NOMO-1 treated with dmso at 0.1 percent for 144 hours (cell line): Measurements from ENCODE around the gene ZNF267.
"Not testable (repeated sequence)": the region's sequence is repeated elsewhere in the genome, so short reads cannot be mapped to it uniquely, and the experiment has no call there.

ENCODE experiments used
- DNase-seq: peaks from one replicate; lab custom pipeline; 2025; ENCODE audit not compliant: unreplicated experiment; lab: John Stamatoyannopoulos, UW

Gene ZNF267

GRCh38 chr16:31877876-31878642, 4.5 kb downstream of the ZNF267 start:
- DNase-seq, result no peak

- DNase-seq, result no peak
These were observed 6.3 kb downstream of the ZNF267 start for GRCh38 chr16:31879937-31880321.

- DNase-seq, result no peak
These were observed 6.8 kb downstream of the ZNF267 start for GRCh38 chr16:31880322-31880979.

GRCh38 chr16:31886227-31886626, 12.6 kb downstream of the ZNF267 start:
- no peak for DNase-seq

- no peak for DNase-seq
These were observed 15.1 kb downstream of the ZNF267 start for GRCh38 chr16:31888735-31889134.

GRCh38 chr16:31892111-31892510, 18.5 kb downstream of the ZNF267 start:
- not testable (repeated sequence) for DNase-seq

- DNase-seq, result no peak
These were observed 20.2 kb downstream of the ZNF267 start for GRCh38 chr16:31893824-31894223.

- DNase-seq, result no peak
These were observed 23.7 kb downstream of the ZNF267 start for GRCh38 chr16:31897283-31897682.

DNA sequence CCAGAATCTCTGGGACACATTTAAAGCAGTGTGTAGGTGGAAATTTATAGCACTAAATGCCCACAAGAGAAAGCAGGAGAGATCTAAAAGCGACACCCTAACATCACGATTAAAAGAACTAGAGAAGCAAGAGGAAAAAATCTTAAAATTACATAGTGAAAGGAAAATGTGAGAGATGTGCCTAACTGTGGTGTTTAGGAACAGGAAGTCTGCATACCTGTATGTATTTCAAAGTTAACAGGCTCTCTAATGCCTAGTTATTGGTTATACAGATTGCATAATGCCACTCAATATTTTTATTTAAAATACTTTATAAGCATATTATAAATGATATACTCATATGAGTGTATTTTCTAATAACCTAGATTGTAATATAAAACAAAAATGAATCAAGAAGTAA, 25.9 kb downstream of the ZNF267 start:
- no peak for DNase-seq

DNA sequence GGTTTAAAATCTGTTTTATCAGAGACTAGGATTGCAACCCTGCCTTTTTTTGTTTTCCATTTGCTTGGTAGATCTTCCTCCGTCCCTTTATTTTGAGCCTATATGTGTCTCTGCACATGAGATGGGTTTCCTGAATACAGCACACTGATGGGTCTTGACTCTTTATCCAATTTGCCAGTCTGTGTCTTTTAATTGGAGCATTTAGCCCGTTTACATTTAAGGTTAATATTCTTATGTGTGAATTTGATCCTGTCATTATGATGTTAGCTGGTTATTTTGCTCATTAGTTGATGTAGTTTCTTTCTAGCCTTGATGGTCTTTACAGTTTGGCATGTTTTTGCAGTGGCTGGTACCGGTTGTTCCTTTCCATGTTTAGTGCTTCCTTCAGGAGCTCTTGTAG, 31.0 kb downstream of the ZNF267 start:
- DNase-seq, result not testable (repeated sequence)

DNA sequence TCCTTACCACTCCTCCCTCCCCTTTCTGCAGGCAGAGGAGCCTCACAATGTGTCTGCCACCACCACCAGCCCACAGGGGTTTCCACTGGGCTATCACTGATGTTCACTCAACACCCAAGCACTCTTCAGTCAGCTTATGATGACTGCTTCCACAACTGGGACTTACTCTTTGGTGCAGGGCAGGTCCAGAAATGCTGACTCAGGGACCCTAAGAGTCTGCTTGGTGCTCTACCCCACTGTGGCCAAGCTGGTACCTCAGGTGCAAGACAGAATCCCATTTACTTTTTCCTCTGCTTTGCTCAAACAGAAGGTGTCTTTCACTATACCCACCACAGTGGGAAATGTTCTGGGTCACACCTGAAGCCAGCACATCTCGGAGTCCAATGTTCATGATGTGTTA, 40.1 kb downstream of the ZNF267 start:
- no peak for DNase-seq

DNA sequence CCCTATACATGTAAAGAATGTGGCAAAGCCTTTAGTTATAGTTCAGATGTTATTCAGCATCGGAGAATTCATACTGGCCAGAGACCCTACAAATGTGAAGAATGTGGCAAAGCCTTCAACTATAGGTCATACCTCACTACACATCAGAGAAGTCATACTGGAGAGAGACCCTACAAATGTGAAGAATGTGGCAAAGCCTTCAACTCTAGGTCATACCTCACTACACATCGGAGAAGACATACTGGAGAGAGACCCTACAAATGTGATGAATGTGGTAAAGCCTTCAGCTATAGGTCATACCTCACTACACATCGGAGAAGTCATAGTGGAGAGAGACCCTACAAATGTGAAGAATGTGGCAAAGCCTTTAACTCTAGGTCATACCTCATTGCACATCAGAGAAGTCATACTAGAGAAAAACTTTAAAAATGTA, 42.5 kb downstream of the ZNF267 start:
- DNase-seq, result no peak

GRCh38 chr16:31920373-31920772, 46.8 kb downstream of the ZNF267 start:
- DNase-seq, result no peak

GRCh38 chr16:31951806-31952205, 78.2 kb downstream of the ZNF267 start:
- not testable (repeated sequence) for DNase-seq

DNA sequence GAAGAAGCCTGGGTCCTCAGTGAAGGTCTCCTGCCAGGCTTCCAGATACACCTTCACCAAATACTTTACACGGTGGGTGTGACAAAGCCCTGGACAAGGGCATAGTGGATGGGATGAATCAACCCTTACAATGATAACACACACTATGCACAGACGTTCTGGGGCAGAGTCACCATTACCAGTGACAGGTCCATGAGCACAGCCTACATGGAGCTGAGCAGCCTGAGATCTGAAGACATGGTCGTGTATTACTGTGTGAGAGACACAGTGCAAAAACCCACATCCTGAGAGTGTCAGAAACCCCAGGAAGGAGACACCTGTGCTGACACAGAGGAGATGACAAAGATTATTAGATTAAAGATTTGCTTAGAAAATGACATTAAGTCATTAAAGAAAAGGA, 78.6 kb downstream of the ZNF267 start:
- not testable (repeated sequence) for DNase-seq

GRCh38 chr16:31956221-31956620, 82.6 kb downstream of the ZNF267 start:
- DNase-seq, result not testable (repeated sequence)

GRCh38 chr16:31960186-31960910, 86.7 kb downstream of the ZNF267 start:
- DNase-seq, result not testable (repeated sequence)
